ENCODE measurements around the gene MAG.

MAG gene

GRCh38 chr19:35249848-35250711, 41.9 kb upstream of the MAG start:
- Histone ChIP-seq H3K4me1 (ENCODE audit: insufficient read depth, insufficient read length) (peaks cover 12% of the 10 kb centered on the region), H3K36me3 (ENCODE audit: insufficient read depth, insufficient read length, low read length) (peaks cover 36% of the 10 kb centered on the region), H3K9me3 (ENCODE audit: insufficient read depth, low read length) (no peaks in the 10 kb centered on the region), H3K4me3 (ENCODE audit: insufficient read length, low read depth) (peak overlapping the region; percentile 94), H3K27me3 (ENCODE audit: insufficient read depth, insufficient read length) (no peaks in the 10 kb centered on the region), H3K9ac (ENCODE audit: insufficient read length, low read depth) (peak overlapping the region; percentile 91)
- DNase-seq (ENCODE audit: low read depth, low spot score): no peak
- no peak for TF ChIP-seq SUZ12 (IDR thresholded peaks at IDR 0.05; ENCODE audit: extremely low read depth, insufficient read depth, insufficient read length)
- no peak for TF ChIP-seq ZNF274 (IDR thresholded peaks at IDR 0.05; ENCODE audit: low read depth, low read length)
- TF ChIP-seq YY1 (IDR thresholded peaks at IDR 0.05; ENCODE audit: insufficient read depth, insufficient read length): no peak

DNA sequence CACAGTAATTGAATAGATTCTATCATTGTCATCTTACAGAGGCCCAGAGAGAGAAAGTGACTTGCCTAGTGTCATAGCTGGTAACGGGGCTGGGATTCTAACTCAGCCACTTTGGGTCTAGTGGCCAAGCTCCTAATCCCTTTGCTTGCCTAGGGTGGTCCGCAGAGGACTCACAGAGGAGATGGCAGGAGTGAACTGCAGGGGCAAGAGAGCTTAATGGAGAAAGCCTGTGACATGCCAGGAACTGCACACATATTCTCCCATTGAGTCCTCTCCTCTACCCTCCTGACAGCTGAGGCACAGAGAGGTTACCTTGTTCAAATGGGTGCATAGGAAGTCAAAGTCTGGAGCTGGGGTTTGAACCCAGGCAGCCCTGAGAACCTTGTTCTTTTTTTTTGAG, 40.5 kb upstream of the MAG start:
- peaks cover 41% of the 10 kb centered on the region for H3K36me3 ChIP-seq (ENCODE audit: insufficient read depth, insufficient read length, low read length)
- no peak overlapping the region for H3K9ac ChIP-seq (ENCODE audit: insufficient read length, low read depth)
- no peak for DNase-seq (ENCODE audit: low read depth, low spot score)
- H3K4me3 ChIP-seq (ENCODE audit: insufficient read length, low read depth): no peak overlapping the region
- no peak for TF ChIP-seq ZNF274 (IDR thresholded peaks at IDR 0.05; ENCODE audit: low read depth, low read length)
- TF ChIP-seq SUZ12 (IDR thresholded peaks at IDR 0.05; ENCODE audit: extremely low read depth, insufficient read depth, insufficient read length): no peak
- TF ChIP-seq YY1 (IDR thresholded peaks at IDR 0.05; ENCODE audit: insufficient read depth, insufficient read length): no peak
- no peaks in the 10 kb centered on the region for H3K27me3 ChIP-seq (ENCODE audit: insufficient read depth, insufficient read length)
- no peaks in the 10 kb centered on the region for H3K9me3 ChIP-seq (ENCODE audit: insufficient read depth, low read length)
- H3K4me1 ChIP-seq (ENCODE audit: insufficient read depth, insufficient read length): peaks cover 12% of the 10 kb centered on the region

DNA sequence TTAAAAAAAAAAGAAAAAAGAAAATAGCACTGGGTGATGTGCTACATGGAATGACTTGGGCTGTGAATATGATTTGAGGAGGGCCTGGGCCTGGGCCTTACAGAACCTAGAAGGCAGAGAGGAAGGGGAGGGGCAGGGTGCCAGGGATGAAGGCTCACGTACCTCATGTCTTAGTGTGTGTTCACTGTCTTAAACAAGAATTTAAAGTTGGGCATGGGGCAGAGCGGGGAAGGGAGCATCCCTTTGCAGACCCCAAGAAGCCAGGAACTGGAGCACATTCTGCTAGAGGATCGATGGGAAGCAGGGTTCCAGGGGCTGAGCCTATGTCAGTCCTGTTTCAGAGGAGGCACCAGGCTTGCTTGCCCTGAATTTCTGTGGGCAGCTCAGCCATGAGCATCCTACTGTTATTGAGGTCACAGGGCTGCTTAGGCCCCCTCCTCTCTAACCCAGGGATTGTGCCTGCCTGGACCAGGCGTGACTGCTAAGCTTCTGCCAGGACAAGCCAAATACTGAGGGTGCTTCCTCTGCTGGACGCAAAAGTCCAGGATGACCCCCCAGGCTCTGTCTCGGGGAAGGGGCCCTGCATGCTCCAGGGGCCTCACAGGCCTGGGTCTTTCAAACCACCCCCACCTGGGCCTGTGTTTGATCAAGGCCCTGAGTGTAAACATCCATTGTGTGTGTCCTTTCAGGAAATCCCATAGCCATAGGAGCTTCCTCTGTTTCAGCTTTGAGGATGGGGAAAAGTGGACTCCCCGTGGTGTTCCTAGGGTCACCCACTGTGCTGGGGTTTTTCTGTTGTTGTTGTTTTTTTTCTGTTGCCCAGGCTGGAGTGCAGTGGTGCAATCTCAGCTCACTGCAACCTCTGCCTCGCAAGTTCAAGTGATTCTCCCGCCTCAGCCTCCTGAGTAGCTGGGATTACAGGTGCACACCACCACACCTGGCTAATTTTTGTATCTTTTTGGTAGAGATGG, 38.4 kb upstream of the MAG start:
- Histone ChIP-seq H3K9me3 (ENCODE audit: insufficient read depth, low read length) (no peaks in the 10 kb centered on the region), H3K36me3 (ENCODE audit: insufficient read depth, insufficient read length, low read length) (peaks cover 50% of the 10 kb centered on the region), H3K4me1 (ENCODE audit: insufficient read depth, insufficient read length) (peaks cover 14% of the 10 kb centered on the region), H3K4me3 (ENCODE audit: insufficient read length, low read depth) (no peak overlapping the region), H3K9ac (ENCODE audit: insufficient read length, low read depth) (no peak overlapping the region), H3K27me3 (ENCODE audit: insufficient read depth, insufficient read length) (no peaks in the 10 kb centered on the region)
- no peak for DNase-seq (ENCODE audit: low read depth, low spot score)
- no peak for TF ChIP-seq SUZ12 (IDR thresholded peaks at IDR 0.05; ENCODE audit: extremely low read depth, insufficient read depth, insufficient read length)
- TF ChIP-seq ZNF274 (IDR thresholded peaks at IDR 0.05; ENCODE audit: low read depth, low read length): no peak
- TF ChIP-seq YY1 (IDR thresholded peaks at IDR 0.05; ENCODE audit: insufficient read depth, insufficient read length): no peak

- H3K36me3 ChIP-seq (ENCODE audit: insufficient read depth, insufficient read length, low read length): peaks cover 56% of the 10 kb centered on the region
- no peaks in the 10 kb centered on the region for H3K9me3 ChIP-seq (ENCODE audit: insufficient read depth, low read length)
- H3K9ac ChIP-seq (ENCODE audit: insufficient read length, low read depth): no peak overlapping the region
- no peaks in the 10 kb centered on the region for H3K27me3 ChIP-seq (ENCODE audit: insufficient read depth, insufficient read length)
- no peak overlapping the region for H3K4me3 ChIP-seq (ENCODE audit: insufficient read length, low read depth)
- peaks cover 14% of the 10 kb centered on the region for H3K4me1 ChIP-seq (ENCODE audit: insufficient read depth, insufficient read length)
- DNase-seq (ENCODE audit: low read depth, low spot score): no peak
- TF ChIP-seq SUZ12 (IDR thresholded peaks at IDR 0.05; ENCODE audit: extremely low read depth, insufficient read depth, insufficient read length) (no peak), ZNF274 (IDR thresholded peaks at IDR 0.05; ENCODE audit: low read depth, low read length) (no peak), YY1 (IDR thresholded peaks at IDR 0.05; ENCODE audit: insufficient read depth, insufficient read length) (no peak)
Observed at GRCh38 chr19:35254341-35255297, 37.3 kb upstream of the MAG start.

DNA sequence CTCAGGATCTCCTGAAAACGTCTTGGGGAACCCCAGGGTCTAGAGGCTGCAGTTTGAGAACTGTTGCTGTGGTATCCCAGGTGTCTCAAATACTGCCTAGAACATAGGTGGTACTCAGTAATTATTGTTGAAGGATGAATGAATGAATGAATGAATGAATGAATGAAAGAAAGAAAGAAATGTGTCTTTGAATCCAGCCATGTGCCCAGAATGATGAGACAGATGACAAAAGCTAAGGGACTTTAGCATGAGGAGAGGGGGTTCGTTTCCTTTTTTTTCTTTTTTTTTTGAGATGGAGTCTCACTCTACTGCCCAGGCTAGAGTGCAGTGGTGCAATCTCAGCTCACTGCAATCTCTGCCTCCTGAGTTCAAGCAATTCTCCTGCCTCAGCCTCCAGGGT, 35.4 kb upstream of the MAG start:
- DNase-seq (ENCODE audit: low read depth, low spot score): no peak
- Histone ChIP-seq H3K36me3 (ENCODE audit: insufficient read depth, insufficient read length, low read length) (peaks cover 53% of the 10 kb centered on the region), H3K4me3 (ENCODE audit: insufficient read length, low read depth) (no peak overlapping the region), H3K4me1 (ENCODE audit: insufficient read depth, insufficient read length) (peaks cover 11% of the 10 kb centered on the region), H3K9ac (ENCODE audit: insufficient read length, low read depth) (no peak overlapping the region), H3K27me3 (ENCODE audit: insufficient read depth, insufficient read length) (no peaks in the 10 kb centered on the region), H3K9me3 (ENCODE audit: insufficient read depth, low read length) (no peaks in the 10 kb centered on the region)
- TF ChIP-seq SUZ12 (IDR thresholded peaks at IDR 0.05; ENCODE audit: extremely low read depth, insufficient read depth, insufficient read length): no peak
- TF ChIP-seq YY1 (IDR thresholded peaks at IDR 0.05; ENCODE audit: insufficient read depth, insufficient read length): no peak
- TF ChIP-seq ZNF274 (IDR thresholded peaks at IDR 0.05; ENCODE audit: low read depth, low read length): no peak

GRCh38 chr19:35257113-35257461, 34.9 kb upstream of the MAG start:
- Histone ChIP-seq H3K9ac (ENCODE audit: insufficient read length, low read depth) (no peak overlapping the region), H3K36me3 (ENCODE audit: insufficient read depth, insufficient read length, low read length) (peaks cover 51% of the 10 kb centered on the region), H3K9me3 (ENCODE audit: insufficient read depth, low read length) (no peaks in the 10 kb centered on the region), H3K4me1 (ENCODE audit: insufficient read depth, insufficient read length) (peaks cover 13% of the 10 kb centered on the region), H3K4me3 (ENCODE audit: insufficient read length, low read depth) (no peak overlapping the region), H3K27me3 (ENCODE audit: insufficient read depth, insufficient read length) (no peaks in the 10 kb centered on the region)
- TF ChIP-seq YY1 (IDR thresholded peaks at IDR 0.05; ENCODE audit: insufficient read depth, insufficient read length) (no peak), ZNF274 (IDR thresholded peaks at IDR 0.05; ENCODE audit: low read depth, low read length) (no peak), SUZ12 (IDR thresholded peaks at IDR 0.05; ENCODE audit: extremely low read depth, insufficient read depth, insufficient read length) (no peak)
- no peak for DNase-seq (ENCODE audit: low read depth, low spot score)

All from NT2/D1 (cell line).